KMS-11 (cell line): ENCODE measurements around the gene ME1.

Experiments
- H2AFZ ChIP-seq: fragments of 200-600 bp; sonication (generic); 2 replicates; pipeline ENCODE4 v1.6.1; 2016; ENCODE audit warnings: antibody characterized with exemption, mixed run types, low read depth
- H3K27ac ChIP-seq: fragments of 200-600 bp; sonication (generic); 2 replicates; pipeline ENCODE4 v1.6.1; 2016; ENCODE audit warnings: mild to moderate bottlenecking, mixed run types
- H3K27me3 ChIP-seq: fragments of 200-600 bp; sonication (generic); 2 replicates; pipeline ENCODE4 v1.6.1; 2017; ENCODE audit warnings: mild to moderate bottlenecking, low read depth, mixed run types, moderate library complexity; ENCODE audit not compliant: insufficient read depth
- H3K36me3 ChIP-seq: fragments of 200-600 bp; sonication (generic); 2 replicates; pipeline ENCODE4 v1.6.1; 2017; ENCODE audit warnings: mild to moderate bottlenecking, mixed run types; ENCODE audit not compliant: insufficient read depth
- H3K4me1 ChIP-seq: fragments of 200-600 bp; sonication (generic); 2 replicates; pipeline ENCODE4 v1.6.1; 2016; ENCODE audit warnings: mild to moderate bottlenecking, low read depth, mixed run types; ENCODE audit not compliant: poor library complexity, severe bottlenecking
- H3K4me2 ChIP-seq: fragments of 200-600 bp; sonication (generic); 2 replicates; pipeline ENCODE4 v1.7.0; 2016; ENCODE audit warnings: mild to moderate bottlenecking, mixed run types
- H3K4me3 ChIP-seq: fragments of 200-600 bp; sonication (generic); IDR thresholded peaks from 2 replicates; pipeline ENCODE4 v1.6.1; 2017; ENCODE audit warnings: low read depth, low read length, mixed read lengths; ENCODE audit not compliant: insufficient read depth
- H3K79me2 ChIP-seq: fragments of 200-600 bp; sonication (generic); 2 replicates; pipeline ENCODE4 v1.6.1; 2016; ENCODE audit warnings: low read depth, mixed run types; ENCODE audit not compliant: insufficient read depth
- H3K9ac ChIP-seq: fragments of 200-600 bp; sonication (generic); 2 replicates; pipeline ENCODE4 v1.6.1; 2016; ENCODE audit warnings: mild to moderate bottlenecking, mixed run types
- H4K20me1 ChIP-seq: fragments of 200-600 bp; sonication (generic); 2 replicates; pipeline ENCODE4 v1.6.1; 2016; ENCODE audit warnings: mild to moderate bottlenecking, mixed run types; ENCODE audit not compliant: insufficient read depth
- TF ChIP-seq, protein P1 (sequence below): fragments of 200-600 bp; sonication (generic); conservative IDR thresholded peaks from 2 replicates; pipeline ENCODE4 v1.6.1; 2017; ENCODE audit warnings: low read depth, mild to moderate bottlenecking, antibody characterized with exemption, low read length, moderate library complexity, mixed read lengths

The ME1 gene

DNA sequence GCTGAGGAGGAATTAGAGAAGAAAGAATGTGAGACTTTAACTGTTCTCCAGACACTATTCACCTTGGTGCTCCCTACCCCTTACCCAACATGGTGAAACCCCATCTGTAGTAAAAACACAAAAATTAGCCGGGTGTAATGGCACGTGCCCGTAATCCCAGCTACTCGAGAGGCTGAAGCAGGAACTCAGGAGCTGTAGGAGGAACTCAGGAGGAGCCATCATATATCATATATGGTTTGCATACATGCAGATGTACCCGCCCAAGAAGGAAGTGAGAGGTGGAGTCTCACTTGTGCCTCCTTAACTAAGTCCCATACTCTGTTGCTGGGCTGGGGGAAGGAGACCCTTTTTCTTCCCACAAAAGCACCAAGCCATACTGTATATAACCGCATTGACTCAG is 35.5 kb upstream of the ME1 start:
- Histone ChIP-seq H3K27me3 (no peaks in the 10 kb centered on the region), H3K4me1 (no peaks in the 10 kb centered on the region), H3K9ac (no peak overlapping the region), H3K36me3 (no peaks in the 10 kb centered on the region), H3K4me2 (no peak overlapping the region), H3K79me2 (no peaks in the 10 kb centered on the region), H4K20me1 (no peaks in the 10 kb centered on the region), H3K4me3 (no peak overlapping the region), H2AFZ (no peak overlapping the region), H3K27ac (no peak overlapping the region)
- TF ChIP-seq, protein P1, sequence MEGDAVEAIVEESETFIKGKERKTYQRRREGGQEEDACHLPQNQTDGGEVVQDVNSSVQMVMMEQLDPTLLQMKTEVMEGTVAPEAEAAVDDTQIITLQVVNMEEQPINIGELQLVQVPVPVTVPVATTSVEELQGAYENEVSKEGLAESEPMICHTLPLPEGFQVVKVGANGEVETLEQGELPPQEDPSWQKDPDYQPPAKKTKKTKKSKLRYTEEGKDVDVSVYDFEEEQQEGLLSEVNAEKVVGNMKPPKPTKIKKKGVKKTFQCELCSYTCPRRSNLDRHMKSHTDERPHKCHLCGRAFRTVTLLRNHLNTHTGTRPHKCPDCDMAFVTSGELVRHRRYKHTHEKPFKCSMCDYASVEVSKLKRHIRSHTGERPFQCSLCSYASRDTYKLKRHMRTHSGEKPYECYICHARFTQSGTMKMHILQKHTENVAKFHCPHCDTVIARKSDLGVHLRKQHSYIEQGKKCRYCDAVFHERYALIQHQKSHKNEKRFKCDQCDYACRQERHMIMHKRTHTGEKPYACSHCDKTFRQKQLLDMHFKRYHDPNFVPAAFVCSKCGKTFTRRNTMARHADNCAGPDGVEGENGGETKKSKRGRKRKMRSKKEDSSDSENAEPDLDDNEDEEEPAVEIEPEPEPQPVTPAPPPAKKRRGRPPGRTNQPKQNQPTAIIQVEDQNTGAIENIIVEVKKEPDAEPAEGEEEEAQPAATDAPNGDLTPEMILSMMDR = no peak

DNA sequence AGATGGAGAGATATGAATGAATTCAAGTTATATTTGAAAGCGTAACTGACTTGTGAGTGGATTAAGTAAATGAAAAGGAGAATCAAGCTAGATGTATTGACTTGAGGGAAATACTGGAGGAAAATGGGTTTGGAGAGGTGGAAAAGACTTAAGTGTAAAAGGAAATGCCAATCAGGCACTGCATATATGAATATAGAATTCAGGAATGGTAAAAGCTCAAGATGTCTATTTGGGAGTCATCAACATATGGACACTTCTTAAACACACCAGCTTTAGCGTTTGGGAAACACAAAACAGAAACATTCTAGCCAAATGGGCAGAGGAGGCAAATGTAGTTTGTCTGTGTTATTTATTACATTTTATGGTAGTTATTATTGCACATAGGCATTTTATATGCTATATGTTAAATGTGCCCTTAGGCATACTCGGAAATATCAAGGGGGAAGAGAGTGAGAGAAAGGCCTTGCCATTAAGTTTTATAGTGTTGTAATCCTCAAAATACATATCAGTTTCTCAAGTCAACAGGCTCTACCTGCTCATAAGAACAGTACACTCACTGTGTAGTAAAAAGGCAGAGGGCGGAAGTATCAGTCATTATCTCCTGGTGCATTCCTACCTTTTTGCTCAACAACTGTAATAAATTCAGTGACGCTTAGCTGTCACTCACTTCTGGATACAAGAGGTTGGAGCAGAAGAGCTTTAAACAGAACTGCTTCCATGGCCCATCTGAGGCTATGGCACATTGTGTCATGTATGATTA is 33.7 kb upstream of the ME1 start:
- H3K36me3 ChIP-seq = no peaks in the 10 kb centered on the region
- H3K4me2 ChIP-seq = no peak overlapping the region
- no peaks in the 10 kb centered on the region for H4K20me1 ChIP-seq
- no peak overlapping the region for H3K9ac ChIP-seq
- no peak overlapping the region for H3K27ac ChIP-seq
- TF ChIP-seq, protein P1 = no peak
- H3K4me3 ChIP-seq = no peak overlapping the region
- no peaks in the 10 kb centered on the region for H3K27me3 ChIP-seq
- H2AFZ ChIP-seq = no peak overlapping the region
- H3K4me1 ChIP-seq = no peaks in the 10 kb centered on the region
- H3K79me2 ChIP-seq = no peaks in the 10 kb centered on the region

GRCh38 chr6:83463886-83464285 is 33.0 kb upstream of the ME1 start:
- Histone ChIP-seq H3K79me2 (no peaks in the 10 kb centered on the region), H3K27me3 (no peaks in the 10 kb centered on the region), H3K9ac (no peak overlapping the region), H2AFZ (no peak overlapping the region), H4K20me1 (no peaks in the 10 kb centered on the region), H3K27ac (no peak overlapping the region), H3K4me3 (no peak overlapping the region), H3K4me2 (no peak overlapping the region), H3K4me1 (no peaks in the 10 kb centered on the region), H3K36me3 (no peaks in the 10 kb centered on the region)
- TF ChIP-seq, protein P1 = no peak

- Histone ChIP-seq H3K4me1 (no peaks in the 10 kb centered on the region), H3K4me3 (no peak overlapping the region), H3K9ac (no peak overlapping the region), H3K79me2 (no peaks in the 10 kb centered on the region), H4K20me1 (no peaks in the 10 kb centered on the region), H3K27ac (no peak overlapping the region), H2AFZ (no peak overlapping the region), H3K27me3 (no peaks in the 10 kb centered on the region), H3K4me2 (no peak overlapping the region), H3K36me3 (no peaks in the 10 kb centered on the region)
- TF ChIP-seq, protein P1 = no peak
Observed at GRCh38 chr6:83462524-83462923, 31.7 kb upstream of the ME1 start.
